NCI-H226 (cell line): ENCODE results near the gene SNX25.

Source experiments
- DNase-seq: peaks from one replicate; pipeline ENCODE4 v3.0.0-alpha.2; 2015

Gene SNX25

GRCh38 chr4:185381288-185382196, 172.1 kb downstream of the SNX25 start:
- peak; percentile 21 for DNase-seq

- DNase-seq = no peak
Observed at GRCh38 chr4:185382754-185383153, 173.4 kb downstream of the SNX25 start.

DNA sequence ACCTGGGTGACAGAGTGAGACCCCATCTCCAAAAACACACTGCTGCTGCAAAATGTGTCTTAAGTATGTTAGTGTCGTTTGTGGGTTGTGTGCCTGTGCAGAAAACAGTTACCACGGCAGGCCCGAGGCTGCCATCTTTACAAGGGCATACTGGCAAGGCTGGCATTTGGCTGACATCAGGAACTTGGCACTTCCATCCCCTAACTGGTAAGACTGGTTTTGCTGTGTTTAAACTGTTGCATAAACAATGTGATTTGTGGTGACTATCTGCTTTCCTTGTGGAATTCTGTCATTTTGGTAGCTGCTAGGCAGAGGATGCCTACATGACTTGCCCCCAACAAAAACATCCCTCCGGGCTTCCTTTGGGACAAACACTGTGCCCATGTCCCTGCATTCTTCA, 174.1 kb downstream of the SNX25 start:
- DNase-seq = no peak

- DNase-seq = no peak
Observed at GRCh38 chr4:185384061-185384460, 174.7 kb downstream of the SNX25 start.

DNA sequence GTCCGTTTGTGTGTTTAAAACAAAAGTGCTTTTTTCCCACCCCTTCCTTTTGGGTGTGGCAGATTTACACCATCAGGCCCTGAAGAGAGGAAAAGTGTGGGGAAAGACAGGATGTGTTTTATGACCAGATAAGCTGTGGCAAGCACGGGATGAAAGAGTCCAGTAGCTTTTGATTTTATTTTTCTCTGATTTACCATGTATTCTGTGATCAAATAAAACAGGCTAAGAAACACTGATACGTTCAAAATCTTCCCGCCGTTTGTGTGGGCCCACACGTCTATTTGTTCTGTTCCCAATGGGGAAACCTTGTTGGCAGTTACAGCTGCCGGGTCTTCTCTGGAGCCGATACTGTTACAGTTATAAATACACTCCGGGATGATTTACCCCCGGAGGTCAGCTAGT, 175.5 kb downstream of the SNX25 start:
- no peak for DNase-seq

DNA sequence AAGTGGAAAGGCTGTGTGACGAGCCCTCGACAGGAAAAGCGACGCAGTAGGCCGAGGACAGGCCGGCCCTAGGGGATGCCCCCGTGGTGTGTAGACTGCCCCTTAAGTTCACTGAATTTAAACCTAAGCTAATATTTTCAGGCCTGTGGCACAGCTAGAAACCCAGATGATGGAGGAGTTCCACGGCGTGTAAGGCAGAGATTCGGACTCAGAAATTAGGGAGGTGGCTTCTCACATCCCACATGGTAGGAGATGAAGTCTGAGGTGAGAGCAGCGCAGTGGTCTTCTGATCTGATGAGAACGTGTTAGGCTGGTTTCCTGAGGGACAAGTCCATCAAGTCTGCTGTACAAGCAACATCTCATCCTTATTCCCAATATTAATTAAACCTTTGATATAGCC, 178.6 kb downstream of the SNX25 start:
- DNase-seq = no peak

GRCh38 chr4:185390941-185391340, 181.5 kb downstream of the SNX25 start:
- DNase-seq = no peak

DNA sequence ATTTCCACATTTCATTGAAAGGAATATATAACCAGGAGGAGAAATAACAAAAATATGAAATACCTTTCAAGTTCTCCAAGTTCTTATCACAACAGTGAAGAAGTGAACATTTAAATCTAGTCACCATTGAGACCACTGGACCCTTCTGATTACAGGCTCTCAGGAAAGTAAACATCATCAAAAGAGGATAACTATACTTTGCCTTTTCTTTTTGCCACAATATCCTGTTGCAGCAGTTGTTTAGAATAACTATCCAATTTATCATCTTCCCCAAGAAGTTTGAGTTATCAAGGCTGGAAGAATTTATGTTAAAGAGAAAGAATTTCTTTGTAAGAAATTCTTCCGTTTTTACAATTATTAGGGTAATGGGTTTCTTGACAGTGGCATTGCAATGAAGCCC, 182.8 kb downstream of the SNX25 start:
- DNase-seq = no peak

DNA sequence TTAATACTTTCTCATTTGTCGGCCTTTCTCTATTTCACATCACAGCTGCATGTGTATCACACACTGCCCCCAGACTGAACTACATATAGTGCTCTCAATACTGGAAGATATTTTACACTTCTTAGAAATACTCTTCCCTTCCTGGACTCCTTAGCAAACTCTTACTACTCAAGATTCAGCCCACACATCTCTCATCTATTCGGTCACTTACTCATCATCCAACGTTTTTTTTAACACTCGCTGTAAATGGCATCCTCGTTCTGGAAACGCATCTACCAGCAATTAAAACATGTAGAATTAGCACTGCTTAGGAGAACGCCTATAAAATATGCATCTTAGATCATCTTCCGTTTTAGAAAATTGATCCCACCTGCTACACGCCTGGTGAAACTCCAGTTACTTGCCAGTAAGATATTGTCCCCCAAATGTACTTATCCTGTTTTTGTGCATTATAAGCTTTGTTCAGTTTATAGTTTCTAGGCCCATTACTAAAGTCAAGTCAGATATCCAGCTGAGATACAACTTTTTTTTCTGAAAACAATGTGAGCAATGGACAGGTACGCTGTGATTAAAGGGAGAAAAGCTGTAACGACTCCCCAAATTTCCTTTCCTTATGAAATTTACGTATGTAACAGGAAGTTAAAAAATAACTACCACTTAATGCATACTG, 185.3 kb downstream of the SNX25 start:
- DNase-seq = no peak

GRCh38 chr4:185395238-185395955, 186.0 kb downstream of the SNX25 start, which contains the start of gene LRP2BP:
LRP2BP (minus strand) TSS chr4:185395924; CDS start chr4:185378186, 17,738 bp downstream.
- DNase-seq = no peak

DNA sequence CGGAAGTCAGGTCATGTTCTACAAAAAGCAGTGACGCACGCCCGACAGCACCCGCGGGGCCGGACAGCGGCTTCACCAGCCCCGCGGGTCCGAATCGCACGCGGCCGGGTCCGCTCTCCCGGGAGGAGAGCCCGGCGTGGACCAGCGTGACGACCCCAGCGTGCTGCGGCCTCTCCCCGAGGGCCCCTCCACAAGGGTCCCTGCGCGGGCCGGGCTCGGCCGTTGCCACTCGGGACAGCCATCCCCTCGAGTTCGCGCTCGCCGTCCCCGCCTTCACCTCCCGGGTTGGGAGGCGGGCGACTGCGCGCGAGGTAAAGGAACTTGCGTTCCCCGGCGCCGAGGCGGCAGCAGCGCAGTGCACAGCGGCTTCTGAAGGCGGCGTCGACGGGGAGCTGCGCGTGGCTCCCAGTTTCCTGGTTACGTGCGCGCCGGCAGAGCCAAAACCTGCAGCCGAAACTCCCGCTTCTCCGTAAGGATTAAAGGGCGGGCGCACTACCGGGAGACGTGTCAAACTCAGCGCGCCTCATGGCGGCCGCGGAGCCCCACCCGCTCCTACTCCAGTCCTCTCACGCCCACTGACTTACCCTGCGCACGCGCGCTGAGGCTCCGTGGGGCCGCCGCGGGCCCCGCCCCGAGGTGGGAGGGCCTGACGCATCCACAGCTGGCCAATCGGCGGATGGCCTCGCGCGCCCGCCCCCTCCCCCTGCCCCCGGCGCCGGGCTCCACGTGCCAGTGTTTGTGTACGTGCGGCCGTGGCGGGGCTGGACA, 186.7 kb downstream of the SNX25 start:
- peak; percentile 87 for DNase-seq

DNA sequence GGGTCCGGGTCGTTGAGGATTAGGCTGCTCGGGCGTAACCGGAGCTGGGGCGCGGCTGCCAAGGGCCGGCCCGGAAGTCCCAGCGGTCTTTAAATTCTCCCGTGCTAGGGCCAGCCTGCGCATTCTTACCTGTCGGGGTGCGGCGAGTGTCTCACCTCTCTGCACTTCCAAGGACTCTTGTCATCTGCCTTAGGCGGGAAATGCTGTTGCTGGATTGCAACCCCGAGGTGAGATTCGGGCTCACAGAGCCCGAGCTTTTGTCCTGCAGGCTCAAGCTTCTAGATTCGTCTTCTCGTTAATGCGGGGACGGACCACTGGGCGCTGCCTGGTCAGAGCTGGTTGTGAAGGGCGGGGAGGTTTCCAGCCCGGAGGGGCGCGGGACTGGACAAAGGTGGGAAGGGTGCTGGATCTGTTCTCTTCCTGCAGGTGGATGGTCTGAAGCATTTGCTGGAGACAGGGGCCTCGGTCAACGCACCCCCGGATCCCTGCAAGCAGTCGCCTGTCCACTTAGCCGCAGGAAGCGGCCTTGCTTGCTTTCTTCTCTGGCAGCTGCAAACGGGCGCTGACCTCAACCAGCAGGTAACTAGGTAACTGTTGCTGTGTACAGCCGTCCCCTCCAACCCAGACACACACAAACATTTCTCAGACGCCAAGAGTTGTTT, 187.5 kb downstream of the SNX25 start, which contains the start of gene ANKRD37:
Gene ANKRD37 (plus strand): TSS at position 118 of the 662 bp plus-strand sequence. CDS start 83 bp downstream, at position 201.
- DNase-seq = no peak

GRCh38 chr4:185398618-185399017, 189.2 kb downstream of the SNX25 start:
- DNase-seq = no peak

- DNase-seq = no peak
Observed at GRCh38 chr4:185399466-185399865, 190.1 kb downstream of the SNX25 start.

DNA sequence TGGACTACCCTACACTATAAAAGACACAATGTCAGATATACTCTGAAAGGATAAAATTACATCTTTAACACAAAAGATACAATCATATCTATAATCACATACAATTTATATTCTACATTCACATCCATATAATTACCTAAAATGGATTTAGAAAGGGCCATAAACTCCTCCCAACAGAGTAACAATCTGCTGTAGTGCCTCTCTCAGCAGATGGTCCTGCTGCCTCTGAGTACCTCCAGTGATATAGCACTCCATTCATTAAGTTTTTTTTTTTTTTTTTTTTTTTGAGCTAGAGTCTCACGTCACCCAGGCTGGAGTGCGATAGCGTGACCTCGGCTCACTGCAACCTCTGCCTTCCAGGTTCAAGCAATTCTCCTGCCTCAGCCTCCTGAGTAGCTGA, 194.6 kb downstream of the SNX25 start:
- DNase-seq = no peak

DNA sequence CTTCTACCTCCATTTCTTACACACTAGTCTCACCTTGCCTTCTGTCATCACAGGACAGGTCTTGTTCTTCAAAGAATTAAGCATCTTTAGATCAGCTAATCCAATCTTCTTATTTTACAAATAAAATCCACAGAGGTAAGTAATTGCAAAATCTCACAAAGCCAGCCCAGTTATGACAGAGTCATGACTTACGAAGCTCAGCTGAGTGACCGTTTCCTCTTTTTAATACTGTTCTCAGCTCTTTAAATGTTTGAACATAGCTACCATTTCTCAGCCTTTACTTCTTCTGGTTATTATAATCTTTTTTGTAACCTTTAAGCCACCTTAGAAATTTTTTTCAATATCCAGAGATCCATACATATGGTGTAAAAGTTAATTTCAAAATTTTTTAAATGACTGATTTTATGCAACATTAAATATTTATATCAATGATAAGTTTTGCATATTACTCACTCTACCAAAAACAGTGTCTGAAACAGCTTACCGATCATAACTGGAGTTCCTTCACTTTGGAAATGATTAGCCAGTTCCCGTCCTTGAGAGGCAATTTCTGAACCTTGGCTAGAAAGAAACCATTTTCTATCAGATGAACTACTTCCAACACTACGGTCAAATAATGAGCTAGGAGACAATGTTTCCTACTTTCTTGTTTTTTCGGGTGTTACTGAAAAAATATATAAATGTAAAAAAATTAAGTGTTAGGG, 196.1 kb downstream of the SNX25 start:
- DNase-seq = no peak

DNA sequence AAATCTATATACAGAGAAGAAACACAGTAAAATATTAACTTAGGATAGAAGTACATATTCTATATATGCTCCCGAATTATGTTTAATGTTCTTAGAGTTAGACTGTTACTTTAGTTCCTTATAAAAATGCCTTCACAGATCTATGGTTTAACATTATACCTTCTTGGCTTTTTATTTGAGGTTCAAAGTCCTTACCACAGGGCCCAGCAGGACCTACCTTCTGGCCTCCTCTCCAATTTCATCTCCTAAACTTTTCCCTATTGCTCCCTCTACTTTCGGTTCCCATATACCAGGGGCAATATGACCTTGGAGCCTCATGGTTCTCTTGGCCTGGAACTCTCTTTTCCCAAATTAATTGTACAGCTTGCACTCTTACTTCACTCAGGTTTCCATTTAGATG, 199.0 kb downstream of the SNX25 start:
- no peak for DNase-seq

DNA sequence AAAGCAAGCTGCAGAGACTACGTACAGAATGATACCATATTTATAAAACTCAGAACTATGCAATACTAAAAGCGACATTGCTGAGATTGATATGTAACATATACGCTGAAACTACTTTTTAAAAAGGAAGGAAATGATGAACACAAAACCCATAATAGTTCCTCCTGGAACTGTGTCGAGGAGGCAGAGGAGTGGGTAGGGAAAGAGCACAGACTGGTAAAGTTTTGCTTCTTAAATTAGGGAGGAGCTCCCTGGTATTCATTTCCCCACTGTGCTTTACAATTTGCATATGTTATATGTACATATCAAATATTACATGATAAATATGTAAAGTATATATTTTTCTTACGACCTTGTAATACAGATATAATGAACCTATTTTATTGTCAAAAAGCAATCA, 202.5 kb downstream of the SNX25 start:
- DNase-seq = no peak

GRCh38 chr4:185412412-185412811, 203.0 kb downstream of the SNX25 start:
- DNase-seq = no peak
